ENCODE data around the gene PDP2. TPM values are rescaled to one million over a fixed set of nuclear protein-coding genes. Genes with fewer than 3 reads are reported as not detected.
"Not testable (repeated sequence)": the region's sequence is repeated elsewhere in the genome, so short reads cannot be mapped to it uniquely, and the experiment has no call there.

The PDP2 gene
- total RNA-seq, 3 donors from 2014 or later: 15.5 to 23.5 (median 23.2) TPM

- no peak for ATAC-seq
- no peaks in the 10 kb centered on the region for H3K9me3 ChIP-seq
- no peak overlapping the region for H3K4me3 ChIP-seq
- peaks cover 29% of the 10 kb centered on the region for H3K4me1 ChIP-seq (ENCODE audit: low read depth)
- H3K36me3 ChIP-seq (ENCODE audit: low read depth): no peaks in the 10 kb centered on the region
- intact Hi-C loops (cut with DNase I, micrococcal nuclease): no loop called here
- DNase-seq: no peak
- TF ChIP-seq CTCF (IDR thresholded peaks at IDR 0.05): no peak
Measured at GRCh38 chr16:66931665-66932064, 51.4 kb downstream of the PDP2 start.

GRCh38 chr16:66932076-66932475 is 51.8 kb downstream of the PDP2 start:
- no peak for TF ChIP-seq CTCF (IDR thresholded peaks at IDR 0.05)
- no peaks in the 10 kb centered on the region for H3K36me3 ChIP-seq (ENCODE audit: low read depth)
- no peaks in the 10 kb centered on the region for H3K9me3 ChIP-seq
- DNase-seq (no peak), ATAC-seq (no peak)
- intact Hi-C loops (cut with DNase I, micrococcal nuclease): no loop called here
- peaks cover 30% of the 10 kb centered on the region for H3K4me1 ChIP-seq (ENCODE audit: low read depth)
- H3K4me3 ChIP-seq: no peak overlapping the region

GRCh38 chr16:66933776-66934137 is 53.4 kb downstream of the PDP2 start:
- DNase-seq (peak in 1 of 3 donors; percentile 51), ATAC-seq (peak; percentile 11)
- Histone ChIP-seq H3K4me3 (peak overlapping the region; percentile 98), H3K9me3 (no peaks in the 10 kb centered on the region), H3K4me1 (ENCODE audit: low read depth) (peaks cover 41% of the 10 kb centered on the region), H3K36me3 (ENCODE audit: low read depth) (no peaks in the 10 kb centered on the region)
- intact Hi-C loops (cut with DNase I, micrococcal nuclease): no loop called here
- no peak for TF ChIP-seq CTCF (IDR thresholded peaks at IDR 0.05)

GRCh38 chr16:66934138-66934838 is 54.0 kb downstream of the PDP2 start, which contains the start of gene CIAO2B:
Gene CIAO2B, minus strand, starts transcription at chr16:66934402. Its CDS starts 38 bp downstream, at chr16:66934364.
- H3K36me3 ChIP-seq (ENCODE audit: low read depth): no peaks in the 10 kb centered on the region
- no peak for TF ChIP-seq CTCF (IDR thresholded peaks at IDR 0.05)
- intact Hi-C loops (cut with DNase I, micrococcal nuclease): no loop called here
- H3K4me1 ChIP-seq (ENCODE audit: low read depth): peaks cover 41% of the 10 kb centered on the region
- H3K9me3 ChIP-seq: no peaks in the 10 kb centered on the region
- ATAC-seq: peak; percentile 82
- peak within 1 kb of the TSS; percentile 98 for H3K4me3 ChIP-seq
- DNase-seq: peak; percentile 92 to 94 (median 94)

- peak; percentile 1 for ATAC-seq
- peak overlapping the region; percentile 98 for H3K4me3 ChIP-seq
- H3K4me1 ChIP-seq (ENCODE audit: low read depth): peaks cover 41% of the 10 kb centered on the region
- DNase-seq; H3K9me3 ChIP-seq; intact Hi-C loops (cut with DNase I, micrococcal nuclease); H3K36me3 ChIP-seq (ENCODE audit: low read depth): not testable (repeated sequence)
Measured at GRCh38 chr16:66934839-66935313, 54.6 kb downstream of the PDP2 start.

GRCh38 chr16:66935314-66936011 is 55.1 kb downstream of the PDP2 start, which contains the start of gene CES2:
Gene CES2, plus strand, starts transcription at chr16:66935516. Its CDS starts 120 bp downstream, at chr16:66935636.
- Histone ChIP-seq H3K4me1 (ENCODE audit: low read depth) (peaks cover 41% of the 10 kb centered on the region), H3K4me3 (peak within 1 kb of the TSS; percentile 98), H3K36me3 (ENCODE audit: low read depth) (peaks cover 4% of the 10 kb centered on the region)

More at GRCh38 chr16:66935314-66936011, 55.1 kb downstream of the PDP2 start, which contains the start of gene CES2:
- intact Hi-C loops (cut with DNase I, micrococcal nuclease): no loop called here
- H3K9me3 ChIP-seq: no peaks in the 10 kb centered on the region
- TF ChIP-seq CTCF (IDR thresholded peaks at IDR 0.05): no peak
- ATAC-seq (peak; percentile 83), DNase-seq (peak; percentile 91 to 93 (median 93))

All from mucosa of descending colon (tissue), 3 donors.